Measurements from ENCODE around the gene IGF2BP1.

GRCh38 chr17:49074851-49075540 is 77.8 kb downstream of the IGF2BP1 start:
- TF ChIP-seq CTCF (IDR thresholded peaks at IDR 0.05; ENCODE audit: low read length) (no peak), EZH2 (optimal IDR thresholded peaks at IDR 0.05; ENCODE audit: low read depth, low read length) (no peak)
